GM12892 (cell line): Measurements from ENCODE around the gene DSN1.

Source experiments
- POLR2AphosphoS5 ChIP-seq: IDR thresholded peaks from 2 replicates; pipeline ENCODE4 v1.6.1; 2011; ENCODE audit warnings: low read depth, low read length, control low read depth
- TAF1 ChIP-seq: IDR thresholded peaks from 2 replicates; pipeline ENCODE4 v1.6.1; 2011; ENCODE audit warnings: low read depth, mild to moderate bottlenecking, control low read depth, low read length, borderline replicate concordance

GRCh38 chr20:36752582-36752981, 21.0 kb downstream of the DSN1 start:
- TF ChIP-seq TAF1 (no peak), POLR2AphosphoS5 (no peak)
